ENCODE data around the gene NSMCE3.

Gene NSMCE3

DNA sequence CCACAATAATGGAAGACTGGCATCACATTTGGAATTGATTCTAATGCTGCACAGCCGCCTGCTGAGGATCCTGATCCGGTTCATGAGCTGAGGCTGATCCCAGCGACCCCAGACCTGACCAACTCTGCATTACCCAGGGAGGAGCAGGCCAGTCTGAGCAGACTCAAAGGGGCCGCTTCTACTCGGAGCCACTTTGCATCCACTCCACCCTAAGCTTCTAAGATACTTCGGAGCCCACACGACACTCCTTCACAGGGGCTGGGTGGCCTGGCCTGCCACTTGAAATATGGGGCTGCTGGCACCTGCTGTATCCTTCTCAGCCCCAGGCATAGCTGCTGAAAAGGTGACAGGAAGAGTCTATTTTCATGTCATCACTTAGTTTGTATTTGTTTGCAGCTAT, 33.2 kb upstream of the NSMCE3 start:
- DNase-seq (ENCODE audit: low spot score) = no peak
- TF ChIP-seq, protein P1, sequence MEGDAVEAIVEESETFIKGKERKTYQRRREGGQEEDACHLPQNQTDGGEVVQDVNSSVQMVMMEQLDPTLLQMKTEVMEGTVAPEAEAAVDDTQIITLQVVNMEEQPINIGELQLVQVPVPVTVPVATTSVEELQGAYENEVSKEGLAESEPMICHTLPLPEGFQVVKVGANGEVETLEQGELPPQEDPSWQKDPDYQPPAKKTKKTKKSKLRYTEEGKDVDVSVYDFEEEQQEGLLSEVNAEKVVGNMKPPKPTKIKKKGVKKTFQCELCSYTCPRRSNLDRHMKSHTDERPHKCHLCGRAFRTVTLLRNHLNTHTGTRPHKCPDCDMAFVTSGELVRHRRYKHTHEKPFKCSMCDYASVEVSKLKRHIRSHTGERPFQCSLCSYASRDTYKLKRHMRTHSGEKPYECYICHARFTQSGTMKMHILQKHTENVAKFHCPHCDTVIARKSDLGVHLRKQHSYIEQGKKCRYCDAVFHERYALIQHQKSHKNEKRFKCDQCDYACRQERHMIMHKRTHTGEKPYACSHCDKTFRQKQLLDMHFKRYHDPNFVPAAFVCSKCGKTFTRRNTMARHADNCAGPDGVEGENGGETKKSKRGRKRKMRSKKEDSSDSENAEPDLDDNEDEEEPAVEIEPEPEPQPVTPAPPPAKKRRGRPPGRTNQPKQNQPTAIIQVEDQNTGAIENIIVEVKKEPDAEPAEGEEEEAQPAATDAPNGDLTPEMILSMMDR (IDR thresholded peaks at IDR 0.05; ENCODE audit: extremely low read depth, missing control alignments) = no peak

DNA sequence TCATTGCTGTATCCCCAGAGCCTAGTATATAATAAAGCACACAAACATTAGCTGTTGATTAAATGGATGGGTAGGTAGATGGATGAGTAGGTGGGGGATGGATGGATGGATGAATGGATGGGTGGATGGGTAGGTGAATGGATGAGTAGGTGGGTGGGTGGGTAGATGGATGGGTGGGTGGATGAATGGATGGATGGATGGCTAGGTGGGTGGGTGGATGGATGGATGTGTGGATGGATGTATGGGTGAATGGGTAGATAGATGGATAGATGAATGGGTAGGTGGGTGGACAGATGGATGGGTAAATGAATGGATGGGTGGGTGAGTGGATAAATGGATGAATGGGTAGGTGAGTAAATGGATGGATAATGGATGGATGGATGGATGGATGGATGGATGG, 30.2 kb upstream of the NSMCE3 start:
- DNase-seq (ENCODE audit: low spot score) = no peak
- TF ChIP-seq, protein P1 (IDR thresholded peaks at IDR 0.05; ENCODE audit: extremely low read depth, missing control alignments) = no peak

DNA sequence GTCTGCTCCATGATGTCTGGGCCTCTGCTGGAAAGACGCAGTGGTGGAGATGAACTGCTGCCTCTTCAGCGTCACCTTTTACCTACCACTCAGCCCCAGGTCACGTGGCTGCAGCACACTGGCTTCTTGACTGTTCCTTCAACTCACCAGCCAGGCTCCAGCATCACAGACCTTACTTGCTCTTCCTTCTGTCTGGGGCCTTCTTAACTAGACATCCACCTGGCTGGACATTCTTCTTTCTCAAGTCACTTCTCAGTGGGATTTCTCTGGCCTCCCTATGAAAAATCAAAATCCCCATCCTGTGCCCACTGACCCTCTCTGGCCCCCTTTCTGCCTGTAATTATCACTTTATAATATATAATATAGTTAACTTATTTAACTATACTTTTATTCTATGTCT, 29.7 kb upstream of the NSMCE3 start:
- no peak for DNase-seq (ENCODE audit: low spot score)

DNA sequence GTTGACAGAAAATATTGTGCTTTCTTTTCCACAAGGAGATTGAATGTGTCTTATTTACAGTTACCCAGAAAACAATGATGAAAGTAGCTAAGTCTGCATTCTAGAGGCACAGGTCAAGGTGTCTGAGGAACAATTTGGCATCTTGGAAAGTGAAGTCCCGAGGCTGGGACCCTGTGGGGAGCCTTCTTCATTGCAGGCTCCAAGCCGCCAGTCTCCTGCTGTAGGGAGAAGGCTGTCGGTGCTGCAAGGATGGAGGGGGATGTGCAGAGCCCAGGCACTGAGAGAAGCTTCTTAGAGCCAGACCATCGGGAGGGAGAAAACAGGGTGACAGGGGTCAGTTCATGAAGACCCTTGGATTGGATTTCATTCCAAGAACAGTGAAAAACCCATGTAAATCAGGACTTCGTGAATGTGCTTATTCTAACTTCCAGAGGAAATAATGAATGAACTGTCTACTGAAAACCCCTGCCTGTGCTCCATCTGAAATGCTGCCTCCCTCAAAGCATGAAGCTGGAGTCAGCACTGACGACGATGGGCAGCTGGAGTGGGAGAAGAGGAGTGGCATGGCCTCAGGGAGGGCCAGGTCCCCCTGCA, 25.2 kb upstream of the NSMCE3 start:
- no peak for DNase-seq (ENCODE audit: low spot score)
- TF ChIP-seq, protein P1 (IDR thresholded peaks at IDR 0.05; ENCODE audit: extremely low read depth, missing control alignments) = no peak

More for the DNA sequence above, 29.7 kb upstream of the NSMCE3 start:
- TF ChIP-seq, protein P1 (IDR thresholded peaks at IDR 0.05; ENCODE audit: extremely low read depth, missing control alignments) = no peak

DNA sequence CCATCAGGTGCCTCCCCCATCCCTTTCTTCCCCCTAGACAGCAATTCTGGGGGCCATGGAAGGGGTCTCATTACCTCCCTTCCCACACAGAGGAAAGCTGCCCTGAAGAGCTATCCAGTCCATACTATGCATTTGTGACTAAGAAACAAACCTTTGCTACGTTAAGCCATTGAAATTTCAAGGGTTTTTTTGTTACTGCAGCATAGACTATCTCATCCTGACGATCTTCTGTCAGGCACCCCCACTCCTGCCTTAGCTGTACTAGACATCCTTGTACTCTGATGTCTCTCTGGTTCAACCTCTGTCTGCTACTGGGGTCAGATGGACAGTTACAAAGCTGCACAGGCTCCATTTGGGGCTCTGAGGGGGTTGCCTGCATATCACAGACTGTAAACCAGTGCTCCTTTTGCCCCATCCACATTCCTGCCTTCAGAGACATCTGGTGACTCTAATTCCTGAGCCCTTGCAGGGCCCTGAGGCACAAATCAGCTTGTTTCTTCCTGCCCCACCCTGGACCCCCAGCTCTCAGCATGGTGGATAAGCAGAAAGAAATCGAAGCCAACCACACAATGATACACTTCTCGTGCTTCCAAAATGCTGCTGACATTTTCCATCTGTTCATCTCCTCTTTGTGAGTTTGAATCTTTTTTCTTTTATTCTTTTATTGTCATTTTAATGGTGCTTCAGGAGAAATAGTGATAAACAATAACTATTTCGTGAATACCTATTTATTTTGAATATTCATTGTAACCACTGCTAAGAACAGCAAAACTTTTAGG, 21.6 kb upstream of the NSMCE3 start:
- DNase-seq (ENCODE audit: low spot score) = no peak
- TF ChIP-seq, protein P1 (IDR thresholded peaks at IDR 0.05; ENCODE audit: extremely low read depth, missing control alignments) = no peak

DNA sequence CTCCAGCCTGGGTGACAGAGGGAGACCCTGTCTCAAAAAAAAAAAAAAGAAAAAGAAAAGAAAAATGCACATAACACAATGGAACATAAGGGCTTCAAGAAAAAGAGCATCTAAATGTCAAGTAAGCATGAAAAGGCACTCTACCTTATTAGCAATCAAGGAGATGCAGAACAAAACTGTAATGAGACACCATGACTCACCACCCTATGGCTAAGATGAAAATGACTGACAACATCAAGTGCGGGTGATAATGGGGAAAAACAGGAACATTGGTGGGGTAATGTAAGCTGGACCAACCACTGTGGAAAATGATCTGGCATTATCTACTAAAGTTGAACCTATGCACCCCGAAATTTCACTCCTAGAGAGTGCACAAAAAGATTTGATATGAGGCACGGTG, 19.6 kb upstream of the NSMCE3 start:
- DNase-seq (ENCODE audit: low spot score) = no peak
- TF ChIP-seq, protein P1 (IDR thresholded peaks at IDR 0.05; ENCODE audit: extremely low read depth, missing control alignments) = no peak

DNA sequence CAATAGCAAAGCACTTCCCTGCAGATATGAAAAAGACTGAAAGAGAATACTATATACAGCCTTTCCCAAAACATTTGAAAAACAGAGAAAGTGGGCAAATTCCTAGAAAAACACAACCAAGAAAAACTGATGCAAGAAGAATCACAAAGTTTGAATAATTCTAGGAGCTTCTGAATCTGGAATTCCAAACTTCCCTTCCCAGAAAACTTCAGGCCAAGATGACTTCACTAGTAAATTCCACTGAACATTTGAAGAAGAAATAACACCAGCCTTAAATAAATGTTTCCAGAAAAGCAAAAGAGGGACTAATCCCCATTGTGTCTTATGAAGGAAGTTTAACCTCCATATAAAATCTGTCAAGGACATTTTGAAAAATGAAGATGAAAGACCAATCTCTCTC, 15.8 kb upstream of the NSMCE3 start:
- TF ChIP-seq, protein P1 (IDR thresholded peaks at IDR 0.05; ENCODE audit: extremely low read depth, missing control alignments) = no peak
- DNase-seq (ENCODE audit: low spot score) = no peak

Data from GM20000 (cell line).